ENCODE results near the gene SNX15.

SNX15 gene

GRCh38 chr11:65086809-65087208 is 59.6 kb downstream of the SNX15 start:
- DNase-seq: no peak

- DNase-seq: no peak
These were observed 60.0 kb downstream of the SNX15 start for GRCh38 chr11:65087216-65087615.

- no peak for DNase-seq
These were observed 60.6 kb downstream of the SNX15 start for GRCh38 chr11:65087827-65088226.

- DNase-seq: no peak
These were observed 62.4 kb downstream of the SNX15 start for GRCh38 chr11:65089621-65090020.

All from T1000 (cell line).